Breast epithelium (tissue), 4 donors: Measurements from ENCODE around the gene CAT. TPM values are rescaled to one million over a fixed set of nuclear protein-coding genes. Genes with fewer than 3 reads are reported as not detected.
A peak's percentile ranks its signal among the peaks of the same experiment; 100 is the strongest.

Experiments
- DNase-seq, 2 donors: peaks; one replicate each; pipeline ENCODE4 v3.0.0-alpha.2; 2019; ENCODE audit warnings: low spot score in 2 of 2
- H3K27ac ChIP-seq, 2 donors: fragments of 200-600 bp; sonication (generic) in 1 of 2; one replicate each; pipeline ENCODE4 v1.5.1; 2016 to 2019; ENCODE audit warnings: mild to moderate bottlenecking in 1 of 2
- H3K27me3 ChIP-seq, 2 donors: fragments of 200-600 bp; sonication (generic) in 1 of 2; one replicate each; pipeline versions ENCODE4 v1.5.1 to v1.6.0; 2017 to 2019; ENCODE audit warnings: control low read depth in 1 of 2, mild to moderate bottlenecking in 1 of 2
- H3K36me3 ChIP-seq: fragments of 200-600 bp; one replicate; pipeline ENCODE4 v1.5.1; 2019
- H3K4me1 ChIP-seq, 2 donors: fragments of 200-600 bp; sonication (generic); one replicate each; pipeline ENCODE4 v1.5.1; 2016 to 2019; ENCODE audit warnings: control low read depth in 1 of 2
- H3K4me3 ChIP-seq, 3 donors: fragments of 200-600 bp; sonication (generic); 1 replicate in 2 of 3; 2 replicates in 1 of 3; pipeline ENCODE4 v1.5.1; 2016 to 2019; ENCODE audit warnings: mild to moderate bottlenecking in 3 of 3, moderate library complexity in 2 of 3
- H3K9me3 ChIP-seq, 2 donors: fragments of 200-600 bp; sonication (generic) in 1 of 2; one replicate each; pipeline ENCODE4 v1.5.1; 2016 to 2019; ENCODE audit warnings: control low read depth in 1 of 2
- CTCF ChIP-seq, 3 donors: fragments of 450-650 bp; IDR thresholded peaks; one replicate each; pipeline ENCODE4 v1.5.1; 2016 to 2017; ENCODE audit warnings: antibody characterized with exemption in 3 of 3, mild to moderate bottlenecking in 3 of 3, moderate library complexity in 3 of 3
- POLR2A ChIP-seq: fragments of 450-650 bp; IDR thresholded peaks from one replicate; pipeline ENCODE4 v1.6.1; 2016; ENCODE audit warnings: antibody characterized with exemption, mild to moderate bottlenecking, moderate library complexity
- POLR2AphosphoS5 ChIP-seq, 3 donors: sonication (generic); formaldehyde crosslinking; IDR thresholded peaks; one replicate each; pipeline ENCODE4 v1.6.1; 2017; ENCODE audit warnings: antibody characterized with exemption in 3 of 3
- intact Hi-C: fragments of 100-400 bp; cut with DNase I; formaldehyde crosslinking; loops from one replicate; pipeline ENCODE4 v1.15.1; 2023; ENCODE audit warnings: low total_unique reads
- total RNA-seq, 3 donors: library from RNA; depleted of rRNA; stranded (reverse); fragments of >200 nt; gene quantifications; one replicate each; pipeline ENCODE4 v1.1.0, GENCODE V29; 2016

CAT gene
- total RNA-seq, 3 donors from 2014 or later: 177 to 469 (median 190) TPM

GRCh38 chr11:34464591-34465051 lies 25.9 kb downstream of the CAT start:
- no peaks in the 10 kb centered on the region for H3K27me3 ChIP-seq
- no peak for DNase-seq
- TF ChIP-seq POLR2A: no peak
- TF ChIP-seq CTCF (IDR thresholded peaks at IDR 0.05): no peak
- no peak for TF ChIP-seq POLR2AphosphoS5 (IDR thresholded peaks at IDR 0.05)
- no peak overlapping the region for H3K4me3 ChIP-seq
- intact Hi-C loops: loop anchor here (10.0 kb wide), 1 partner anchor 500 kb away; no protein-coding TSS in a partner anchor
- no peak overlapping the region for H3K27ac ChIP-seq
- no peaks in the 10 kb centered on the region for H3K4me1 ChIP-seq
- H3K36me3 ChIP-seq: peaks cover 19% of the 10 kb centered on the region
- peaks cover 3 to 8% of the 10 kb centered on the region in 2 donors for H3K9me3 ChIP-seq

- Histone ChIP-seq H3K27ac (no peak overlapping the region), H3K4me1 (no peaks in the 10 kb centered on the region), H3K4me3 (no peak overlapping the region), H3K9me3 (peaks cover 3 to 8% of the 10 kb centered on the region in 2 donors), H3K27me3 (no peaks in the 10 kb centered on the region), H3K36me3 (peaks cover 19% of the 10 kb centered on the region)
- intact Hi-C loops: loop anchor here (10.0 kb wide), 1 partner anchor 498 kb away; no protein-coding TSS in a partner anchor
- TF ChIP-seq POLR2A (no peak), CTCF (IDR thresholded peaks at IDR 0.05) (no peak), POLR2AphosphoS5 (IDR thresholded peaks at IDR 0.05) (no peak)
- DNase-seq: no peak
Measured at GRCh38 chr11:34466802-34467488, 28.2 kb downstream of the CAT start.

GRCh38 chr11:34468209-34468841 lies 29.6 kb downstream of the CAT start:
- no peaks in the 10 kb centered on the region for H3K4me1 ChIP-seq
- peak in 2 of 3 donors; percentile 27 to 33 for TF ChIP-seq CTCF (IDR thresholded peaks at IDR 0.05)
- TF ChIP-seq POLR2AphosphoS5 (IDR thresholded peaks at IDR 0.05): no peak
- no peak for TF ChIP-seq POLR2A
- H3K36me3 ChIP-seq: peaks cover 19% of the 10 kb centered on the region
- no peak overlapping the region for H3K4me3 ChIP-seq
- H3K9me3 ChIP-seq: peaks cover 3 to 8% of the 10 kb centered on the region in 2 donors
- intact Hi-C loops: loop anchor here (10.0 kb wide), 1 partner anchor 496 kb away; no protein-coding TSS in a partner anchor
- no peak for DNase-seq
- H3K27me3 ChIP-seq: no peaks in the 10 kb centered on the region
- no peak overlapping the region for H3K27ac ChIP-seq

- no peak for TF ChIP-seq POLR2AphosphoS5 (IDR thresholded peaks at IDR 0.05)
- TF ChIP-seq POLR2A: no peak
- H3K9me3 ChIP-seq: no peaks in the 10 kb centered on the region
- no peak for DNase-seq
- no peak overlapping the region for H3K27ac ChIP-seq
- no peaks in the 10 kb centered on the region for H3K36me3 ChIP-seq
- no peaks in the 10 kb centered on the region for H3K4me1 ChIP-seq
- H3K27me3 ChIP-seq: no peaks in the 10 kb centered on the region
- intact Hi-C loops: no loop called here
- H3K4me3 ChIP-seq: no peak overlapping the region
Measured at GRCh38 chr11:34473603-34474169, 35.0 kb downstream of the CAT start.

- no peaks in the 10 kb centered on the region for H3K36me3 ChIP-seq
- H3K9me3 ChIP-seq: no peaks in the 10 kb centered on the region
- intact Hi-C loops: no loop called here
- no peaks in the 10 kb centered on the region for H3K4me1 ChIP-seq
- H3K4me3 ChIP-seq: no peak overlapping the region
- H3K27ac ChIP-seq: no peak overlapping the region
- no peaks in the 10 kb centered on the region for H3K27me3 ChIP-seq
- DNase-seq: no peak
- TF ChIP-seq CTCF (IDR thresholded peaks at IDR 0.05) (no peak), POLR2AphosphoS5 (IDR thresholded peaks at IDR 0.05) (no peak), POLR2A (no peak)
Measured at GRCh38 chr11:34475656-34476055, 36.9 kb downstream of the CAT start.
